ENCODE data around the gene FMR1.

GRCh38 chrX:147890756-147891155, 21.0 kb upstream of the FMR1 start:
- TF ChIP-seq POLR2AphosphoS5 (IDR thresholded peaks at IDR 0.05; ENCODE audit: low read depth, low read length) (no peak), POLR2A (IDR thresholded peaks at IDR 0.05; ENCODE audit: low read depth, low read length) (no peak), TAF1 (IDR thresholded peaks at IDR 0.05; ENCODE audit: borderline replicate concordance, low read depth, low read length) (no peak)

All from GM12892 (cell line).